ENCODE data around the gene AWAT2.

The AWAT2 gene

DNA sequence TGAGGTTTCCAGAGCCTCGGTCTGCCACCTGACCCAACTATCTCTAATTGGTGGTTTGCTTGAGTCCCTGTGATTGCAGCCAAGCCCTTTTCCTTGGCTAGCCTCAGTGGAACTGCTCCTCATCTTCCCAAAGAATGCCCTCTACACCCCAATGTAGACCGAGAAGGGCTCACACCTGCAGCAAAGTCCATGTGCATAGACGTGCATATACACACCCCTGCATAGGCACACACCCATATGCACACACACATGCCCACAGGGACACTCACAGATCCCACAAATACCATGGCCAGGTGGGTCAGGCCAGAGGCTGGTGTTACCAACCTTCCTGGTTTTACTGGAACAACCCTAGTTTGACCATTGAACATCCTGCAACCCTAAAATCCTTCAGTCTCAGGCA is 332 bp downstream of the AWAT2 start:
- TF ChIP-seq, protein P1, sequence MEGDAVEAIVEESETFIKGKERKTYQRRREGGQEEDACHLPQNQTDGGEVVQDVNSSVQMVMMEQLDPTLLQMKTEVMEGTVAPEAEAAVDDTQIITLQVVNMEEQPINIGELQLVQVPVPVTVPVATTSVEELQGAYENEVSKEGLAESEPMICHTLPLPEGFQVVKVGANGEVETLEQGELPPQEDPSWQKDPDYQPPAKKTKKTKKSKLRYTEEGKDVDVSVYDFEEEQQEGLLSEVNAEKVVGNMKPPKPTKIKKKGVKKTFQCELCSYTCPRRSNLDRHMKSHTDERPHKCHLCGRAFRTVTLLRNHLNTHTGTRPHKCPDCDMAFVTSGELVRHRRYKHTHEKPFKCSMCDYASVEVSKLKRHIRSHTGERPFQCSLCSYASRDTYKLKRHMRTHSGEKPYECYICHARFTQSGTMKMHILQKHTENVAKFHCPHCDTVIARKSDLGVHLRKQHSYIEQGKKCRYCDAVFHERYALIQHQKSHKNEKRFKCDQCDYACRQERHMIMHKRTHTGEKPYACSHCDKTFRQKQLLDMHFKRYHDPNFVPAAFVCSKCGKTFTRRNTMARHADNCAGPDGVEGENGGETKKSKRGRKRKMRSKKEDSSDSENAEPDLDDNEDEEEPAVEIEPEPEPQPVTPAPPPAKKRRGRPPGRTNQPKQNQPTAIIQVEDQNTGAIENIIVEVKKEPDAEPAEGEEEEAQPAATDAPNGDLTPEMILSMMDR (IDR thresholded peaks at IDR 0.05; ENCODE audit: insufficient read depth, low read length, poor library complexity, severe bottlenecking): no peak
- no peak for DNase-seq (ENCODE audit: extremely low read depth, insufficient read length)
- Histone ChIP-seq H3K36me3 (ENCODE audit: control insufficient read depth, insufficient read depth, low read length) (no peaks in the 10 kb centered on the region), H3K4me3 (replicated peaks; ENCODE audit: low read depth, low read length) (no peak overlapping the region), H3K27me3 (replicated peaks; ENCODE audit: control insufficient read depth, insufficient read depth, low read length) (no peaks in the 10 kb centered on the region)

DNA sequence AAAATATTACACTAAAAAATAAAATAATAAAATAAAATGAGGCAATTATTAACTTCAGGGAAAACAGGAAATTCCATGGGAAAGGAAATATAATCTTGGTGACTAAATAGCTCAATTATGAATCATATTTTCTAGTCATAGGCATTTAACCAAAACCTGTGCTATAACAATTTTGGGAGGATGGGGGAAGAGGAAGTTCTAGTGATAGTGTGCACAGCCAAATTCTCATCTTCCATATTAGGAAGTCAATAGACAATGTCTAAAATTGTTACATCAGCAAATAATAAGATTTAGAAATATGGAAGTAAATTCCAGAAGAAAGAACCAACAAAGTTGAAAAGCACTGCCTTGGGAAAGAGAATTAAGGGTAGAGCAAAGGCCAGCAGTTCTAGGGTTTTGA is 2.8 kb downstream of the AWAT2 start:
- Histone ChIP-seq H3K27me3 (replicated peaks; ENCODE audit: control insufficient read depth, insufficient read depth, low read length) (no peaks in the 10 kb centered on the region), H3K4me3 (replicated peaks; ENCODE audit: low read depth, low read length) (no peak overlapping the region), H3K36me3 (ENCODE audit: control insufficient read depth, insufficient read depth, low read length) (no peaks in the 10 kb centered on the region)
- TF ChIP-seq, protein P1 (IDR thresholded peaks at IDR 0.05; ENCODE audit: insufficient read depth, low read length, poor library complexity, severe bottlenecking): no peak
- no peak for DNase-seq (ENCODE audit: extremely low read depth, insufficient read length)

DNA sequence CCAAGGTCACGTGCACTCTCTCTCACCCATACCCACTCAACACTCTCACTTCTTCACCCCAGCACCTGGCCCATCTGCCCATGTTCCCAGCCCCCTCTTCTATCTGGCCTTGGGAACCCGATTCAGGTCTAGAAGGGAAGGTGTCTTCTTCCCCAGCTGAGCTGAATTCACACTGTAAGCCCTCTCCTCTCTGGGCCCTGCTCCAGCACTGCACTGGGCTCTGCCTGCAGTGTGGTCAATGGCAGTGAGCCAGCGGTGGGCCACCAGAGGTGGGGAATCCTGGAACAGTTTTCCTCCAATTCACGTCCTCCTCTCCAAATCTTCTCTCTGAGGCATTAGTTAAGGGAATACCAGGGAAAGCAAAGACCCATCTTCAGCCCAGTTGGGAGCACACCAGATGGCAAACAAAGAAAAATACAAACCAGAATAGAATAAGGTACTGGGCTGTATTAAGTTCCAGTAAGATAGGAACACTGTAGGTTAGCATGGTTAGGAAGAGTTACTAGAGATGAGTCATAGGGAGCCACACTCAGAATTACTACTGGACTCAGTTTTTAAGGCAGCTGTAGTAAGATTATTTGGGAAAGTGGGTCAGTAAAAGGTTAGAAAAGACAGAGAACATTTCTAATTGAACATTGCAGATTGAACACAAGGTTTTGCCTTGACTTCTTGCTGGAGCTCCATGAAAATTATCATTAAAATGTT is 5.0 kb downstream of the AWAT2 start:
- Histone ChIP-seq H3K36me3 (ENCODE audit: control insufficient read depth, insufficient read depth, low read length) (no peaks in the 10 kb centered on the region), H3K27me3 (replicated peaks; ENCODE audit: control insufficient read depth, insufficient read depth, low read length) (no peaks in the 10 kb centered on the region), H3K4me3 (replicated peaks; ENCODE audit: low read depth, low read length) (no peak overlapping the region)
- DNase-seq (ENCODE audit: extremely low read depth, insufficient read length): no peak
- TF ChIP-seq, protein P1 (IDR thresholded peaks at IDR 0.05; ENCODE audit: insufficient read depth, low read length, poor library complexity, severe bottlenecking): no peak

DNA sequence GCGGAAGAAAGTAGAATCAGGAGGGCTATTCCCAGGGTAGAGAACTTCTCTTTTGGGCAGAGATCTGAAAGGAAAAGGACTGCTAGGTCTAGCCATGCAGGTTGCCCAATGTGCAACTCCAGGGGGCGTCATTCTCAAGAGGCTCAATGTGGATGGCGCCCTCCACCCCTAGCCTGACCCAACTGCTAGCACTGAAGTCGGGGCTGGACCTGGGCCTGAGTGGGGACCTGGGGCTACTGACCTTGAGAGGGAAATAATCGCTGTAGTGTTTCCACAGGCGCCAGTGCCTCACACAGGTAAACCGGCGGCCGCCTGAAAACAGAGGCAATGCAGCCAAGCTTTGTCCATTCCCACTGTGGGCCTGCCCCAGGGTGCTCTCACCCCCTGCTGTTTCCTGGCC is 6.1 kb downstream of the AWAT2 start:
- H3K27me3 ChIP-seq (replicated peaks; ENCODE audit: control insufficient read depth, insufficient read depth, low read length): no peaks in the 10 kb centered on the region
- no peak for DNase-seq (ENCODE audit: extremely low read depth, insufficient read length)
- H3K4me3 ChIP-seq (replicated peaks; ENCODE audit: low read depth, low read length): no peak overlapping the region
- TF ChIP-seq, protein P1 (IDR thresholded peaks at IDR 0.05; ENCODE audit: insufficient read depth, low read length, poor library complexity, severe bottlenecking): peak; percentile 2
- H3K36me3 ChIP-seq (ENCODE audit: control insufficient read depth, insufficient read depth, low read length): no peaks in the 10 kb centered on the region

DNA sequence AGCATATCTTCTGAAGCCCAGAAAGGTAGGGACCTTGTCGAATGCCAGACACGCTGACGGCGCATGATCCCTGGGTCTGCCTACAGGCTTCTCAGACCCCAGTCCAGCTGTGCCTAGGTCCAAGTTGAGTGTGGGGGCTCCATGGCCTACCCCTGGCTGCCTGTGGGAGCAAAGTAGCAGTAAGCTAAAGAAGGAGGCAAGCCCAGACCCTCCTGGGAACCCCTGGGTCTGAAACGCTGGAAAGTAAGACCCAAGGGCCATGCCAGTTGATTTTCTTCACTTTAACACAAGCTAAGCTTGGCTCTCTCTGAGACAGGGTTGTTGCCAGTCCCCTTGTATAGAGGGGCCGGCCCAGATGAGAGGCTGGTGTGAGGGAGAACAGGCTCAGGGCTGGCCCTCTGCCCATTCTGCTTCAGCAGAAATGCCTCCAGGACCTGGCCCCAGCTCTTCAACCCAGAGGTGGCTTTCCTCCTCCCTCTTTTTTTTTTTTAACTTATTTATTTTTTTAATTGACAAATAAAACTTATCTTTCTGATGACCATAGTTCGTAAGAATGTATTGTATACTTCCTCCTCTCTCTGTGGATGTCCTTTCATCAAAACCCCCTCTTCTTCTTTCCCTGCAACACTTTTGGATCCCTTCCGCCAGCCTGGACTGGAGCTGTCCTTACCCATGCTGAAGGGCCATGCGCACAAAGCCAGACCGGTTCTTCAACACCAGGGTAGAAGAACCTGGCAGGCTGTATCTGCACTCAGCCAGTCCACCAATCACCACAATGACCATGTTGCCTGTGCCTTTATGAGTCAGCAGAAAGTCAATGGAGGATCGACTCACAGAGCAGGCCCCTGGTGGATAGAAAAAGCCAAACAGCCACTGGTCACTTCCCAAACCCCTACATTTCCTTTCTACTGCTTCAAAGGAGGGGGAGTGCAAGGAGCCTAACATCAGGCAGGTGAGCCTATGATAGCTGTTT is 7.1 kb downstream of the AWAT2 start:
- H3K27me3 ChIP-seq (replicated peaks; ENCODE audit: control insufficient read depth, insufficient read depth, low read length): no peaks in the 10 kb centered on the region
- TF ChIP-seq, protein P1 (IDR thresholded peaks at IDR 0.05; ENCODE audit: insufficient read depth, low read length, poor library complexity, severe bottlenecking): no peak
- no peak for DNase-seq (ENCODE audit: extremely low read depth, insufficient read length)
- H3K36me3 ChIP-seq (ENCODE audit: control insufficient read depth, insufficient read depth, low read length): no peaks in the 10 kb centered on the region
- no peak overlapping the region for H3K4me3 ChIP-seq (replicated peaks; ENCODE audit: low read depth, low read length)

All from GM06990 (cell line).